Caco-2 (cell line): ENCODE data around the gene AMHR2. TPM values are rescaled to one million over a fixed set of nuclear protein-coding genes. Genes with fewer than 3 reads are reported as not detected.

Experiments used
- BruUV-seq: library from RNA; stranded (reverse); fragments of 400-500 nt; replicated peaks from 2 replicates; lab custom pipeline; 2021; lab: Mats Ljungman, UMichigan
- CTCF ChIA-PET: fragments of 300-600 bp; sonication (Branson Sonifier 250); formaldehyde crosslinking; loops from one replicate; lab custom pipeline; 2022; ENCODE audit warnings: antibody characterized with exemption; lab: Charles Lee
- POLR2A ChIA-PET: fragments of 300-600 bp; sonication (Branson Sonifier 250); formaldehyde crosslinking; loops from one replicate; lab custom pipeline; 2022; ENCODE audit warnings: antibody characterized with exemption; lab: Charles Lee
- DNase-seq, 2 experiments: peaks; one replicate each; pipeline versions ENCODE4 v3.0.0 to v3.0.0-alpha.2; 2020 to 2022
- H3K27me3 ChIP-seq: replicated peaks from 2 replicates; pipeline ENCODE4 v1.6.0; 2011; ENCODE audit warnings: low read length; ENCODE audit not compliant: control insufficient read depth, insufficient read depth
- H3K36me3 ChIP-seq: 2 replicates; pipeline ENCODE4 v1.5.1; 2011; ENCODE audit warnings: low read length; ENCODE audit not compliant: control insufficient read depth, insufficient read depth
- H3K4me1 ChIP-seq: fragments of 250-450 bp; sonication (Bioruptor Pico); 2 replicates; pipeline ENCODE4 v1.5.1; 2020; ENCODE audit warnings: mild to moderate bottlenecking
- H3K4me3 ChIP-seq: 2 replicates; pipeline ENCODE4 v1.5.1; 2011; ENCODE audit warnings: low read depth, mild to moderate bottlenecking, control low read depth, low read length
- H3K9me3 ChIP-seq: fragments of 250-450 bp; sonication (Bioruptor Pico); 2 replicates; pipeline ENCODE4 v1.5.1; 2020; ENCODE audit warnings: mild to moderate bottlenecking, moderate library complexity
- H3K27ac Mint-ChIP-seq: one replicate; pipeline ENCODE4 v1.8.0; 2022; ENCODE audit warnings: mixed read lengths; ENCODE audit not compliant: unreplicated experiment
- H3K27me3 Mint-ChIP-seq: one replicate; pipeline ENCODE4 v1.8.0; 2022; ENCODE audit warnings: mixed read lengths; ENCODE audit not compliant: insufficient read depth, unreplicated experiment
- H3K36me3 Mint-ChIP-seq: one replicate; pipeline ENCODE4 v1.8.0; 2022; ENCODE audit warnings: mild to moderate bottlenecking, mixed read lengths; ENCODE audit not compliant: insufficient read depth, unreplicated experiment
- H3K4me1 Mint-ChIP-seq: one replicate; pipeline ENCODE4 v1.8.0; 2022; ENCODE audit warnings: low read depth, mixed read lengths; ENCODE audit not compliant: unreplicated experiment
- H3K4me3 Mint-ChIP-seq: one replicate; pipeline ENCODE4 v1.8.0; 2022; ENCODE audit warnings: mild to moderate bottlenecking, moderate library complexity, mixed read lengths; ENCODE audit not compliant: unreplicated experiment
- H3K9me3 Mint-ChIP-seq: one replicate; pipeline ENCODE4 v1.8.0; 2022; ENCODE audit warnings: mixed read lengths; ENCODE audit not compliant: unreplicated experiment
- CTCF ChIP-seq, 2 experiments: fragments of 200-600 bp in 1 of 2; IDR thresholded peaks; 1 replicate in 1 of 2; 2 replicates in 1 of 2; pipeline versions ENCODE4 v1.5.1 to v1.8.0; 2011 to 2022; ENCODE audit warnings: antibody characterized with exemption in 1 of 2, control low read depth in 1 of 2, inconsistent platforms in 1 of 2, low read depth in 1 of 2, low read length in 1 of 2, mild to moderate bottlenecking in 1 of 2, moderate library complexity in 1 of 2; ENCODE audit not compliant: insufficient read depth in 1 of 2, severe bottlenecking in 1 of 2, unreplicated experiment in 1 of 2
- intact Hi-C: fragments of 100-400 bp; cut with micrococcal nuclease; formaldehyde crosslinking; loops from one replicate; pipeline ENCODE4 v1.10.0; 2022; ENCODE audit not compliant: unreplicated experiment
- total RNA-seq: library from RNA; stranded (reverse); gene quantifications from 2 replicates; pipeline ENCODE4 v1.2.3, GENCODE V29; 2022

AMHR2 gene
- total RNA-seq, 1 experiment from 2014 or later: 0.48 TPM

DNA sequence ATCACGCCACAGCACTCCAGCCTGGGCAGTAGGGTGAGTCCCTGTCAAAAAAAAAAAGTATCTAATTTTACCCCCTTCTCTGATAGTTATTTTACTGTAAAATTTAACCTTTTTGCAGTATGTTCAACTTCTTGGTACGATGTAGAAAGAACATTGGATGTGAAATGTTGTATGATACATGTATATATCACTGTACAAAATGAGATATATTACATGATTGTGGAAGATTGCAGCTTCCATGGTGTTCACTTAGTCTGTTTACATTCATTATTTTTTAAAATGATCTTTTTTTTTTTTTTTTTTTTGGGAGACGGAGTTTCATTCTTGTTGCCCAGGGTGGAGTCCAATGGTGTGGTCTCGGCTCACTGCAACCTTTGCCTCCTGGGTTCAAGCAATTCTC is 34.7 kb upstream of the AMHR2 start:
- POLR2A ChIA-PET: no interaction called here
- H3K4me3 Mint-ChIP-seq: no peak overlapping the region
- H3K9me3 ChIP-seq: no peaks in the 10 kb centered on the region
- no TSS peak for BruUV-seq
- no peaks in the 10 kb centered on the region for H3K36me3 ChIP-seq
- H3K27me3 Mint-ChIP-seq: no peaks in the 10 kb centered on the region
- peaks cover 81% of the 10 kb centered on the region for H3K36me3 Mint-ChIP-seq
- no peaks in the 10 kb centered on the region for H3K9me3 Mint-ChIP-seq
- no peaks in the 10 kb centered on the region for H3K4me1 ChIP-seq
- intact Hi-C loops: no loop called here
- TF ChIP-seq CTCF (IDR thresholded peaks at IDR 0.05; ENCODE audit: insufficient read depth in 1 of 2, low read depth in 1 of 2, low read length in 1 of 2, severe bottlenecking in 1 of 2, unreplicated experiment in 1 of 2): no peak
- no peak for DNase-seq
- H3K27ac Mint-ChIP-seq: no peak overlapping the region
- peaks cover 13% of the 10 kb centered on the region for H3K4me1 Mint-ChIP-seq
- H3K4me3 ChIP-seq: no peak overlapping the region
- CTCF ChIA-PET: interaction anchor here (1.2 kb wide), 1 partner anchor 33 kb away, joined by 4 read pairs; no protein-coding TSS in a partner anchor
- no peaks in the 10 kb centered on the region for H3K27me3 ChIP-seq

- Mint-ChIP-seq H3K9me3 (no peaks in the 10 kb centered on the region), H3K36me3 (peaks cover 81% of the 10 kb centered on the region), H3K27ac (no peak overlapping the region), H3K4me1 (peaks cover 13% of the 10 kb centered on the region), H3K27me3 (no peaks in the 10 kb centered on the region), H3K4me3 (no peak overlapping the region)
- Histone ChIP-seq H3K36me3 (no peaks in the 10 kb centered on the region), H3K9me3 (no peaks in the 10 kb centered on the region), H3K4me1 (no peaks in the 10 kb centered on the region), H3K27me3 (no peaks in the 10 kb centered on the region), H3K4me3 (no peak overlapping the region)
- CTCF ChIA-PET: no interaction called here
- TF ChIP-seq CTCF (IDR thresholded peaks at IDR 0.05; ENCODE audit: insufficient read depth in 1 of 2, low read depth in 1 of 2, low read length in 1 of 2, severe bottlenecking in 1 of 2, unreplicated experiment in 1 of 2): no peak
- no TSS peak for BruUV-seq
- POLR2A ChIA-PET: no interaction called here
- intact Hi-C loops: no loop called here
- no peak for DNase-seq
These were observed 34.0 kb upstream of the AMHR2 start for GRCh38 chr12:53389702-53390101.

- Mint-ChIP-seq H3K4me3 (no peak overlapping the region), H3K27me3 (no peaks in the 10 kb centered on the region), H3K9me3 (no peaks in the 10 kb centered on the region), H3K4me1 (peaks cover 7% of the 10 kb centered on the region), H3K27ac (no peak overlapping the region), H3K36me3 (peaks cover 69% of the 10 kb centered on the region)
- CTCF ChIA-PET: interaction anchor here (0.6 kb wide), 1 partner anchor 30 kb away, joined by 3 read pairs; no protein-coding TSS in a partner anchor
- POLR2A ChIA-PET: interaction anchor here (0.6 kb wide), 2 partner anchors 20 to 67 kb away, joined by 3 to 6 read pairs; no protein-coding TSS in a partner anchor
- Histone ChIP-seq H3K9me3 (no peaks in the 10 kb centered on the region), H3K4me1 (no peaks in the 10 kb centered on the region), H3K4me3 (no peak overlapping the region), H3K36me3 (no peaks in the 10 kb centered on the region), H3K27me3 (no peaks in the 10 kb centered on the region)
- DNase-seq: no peak
- TF ChIP-seq CTCF (IDR thresholded peaks at IDR 0.05; ENCODE audit: insufficient read depth in 1 of 2, low read depth in 1 of 2, low read length in 1 of 2, severe bottlenecking in 1 of 2, unreplicated experiment in 1 of 2): no peak
- BruUV-seq: no TSS peak
- intact Hi-C loops: no loop called here
These were observed 31.9 kb upstream of the AMHR2 start for GRCh38 chr12:53391724-53392123.
